Ramos (cell line): ENCODE measurements around the gene SCART1.

Source experiments
- in situ Hi-C: fragments of 300-500 bp; cut with MboI; formaldehyde crosslinking; loops from one replicate; pipeline ENCODE4 v1.14.3; 2022; ENCODE audit warnings: low sequenced_read_pairs; ENCODE audit not compliant: unreplicated experiment

SCART1 gene

DNA sequence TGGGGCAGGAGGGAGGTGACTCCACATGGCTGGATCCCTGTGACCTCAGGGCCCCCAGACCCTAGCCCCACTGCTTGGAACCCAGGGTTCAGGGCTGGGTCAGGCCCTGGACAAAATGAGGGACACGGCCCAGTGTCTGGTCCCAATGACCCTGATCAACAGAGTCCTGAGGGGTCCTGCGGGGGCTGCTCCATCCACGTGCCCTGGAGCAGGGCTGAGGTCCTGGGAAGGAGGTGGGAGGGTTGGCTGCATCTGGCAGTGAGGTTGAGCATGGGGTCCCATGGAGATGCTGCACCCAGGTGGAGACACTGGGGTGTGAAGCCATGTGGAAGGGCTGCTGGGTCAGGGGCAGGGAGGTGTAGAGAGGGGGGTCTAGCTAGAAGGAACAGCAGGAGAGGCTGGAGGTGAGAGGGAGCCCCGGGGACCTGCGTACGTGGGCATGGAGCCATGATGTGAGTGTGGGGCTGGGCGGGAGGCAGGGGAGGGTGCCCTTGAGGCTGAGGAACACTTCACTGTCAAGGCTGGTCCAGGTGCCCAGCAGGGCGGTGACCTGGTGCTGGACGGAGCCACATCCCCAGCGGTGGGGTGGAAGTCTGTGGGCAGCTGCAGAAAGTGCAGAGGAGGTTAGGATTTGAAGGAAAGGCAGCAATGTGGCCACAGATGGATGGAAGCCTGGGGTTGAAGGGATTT is 604 bp downstream of the SCART1 start:
- in situ Hi-C loops = no loop called here

DNA sequence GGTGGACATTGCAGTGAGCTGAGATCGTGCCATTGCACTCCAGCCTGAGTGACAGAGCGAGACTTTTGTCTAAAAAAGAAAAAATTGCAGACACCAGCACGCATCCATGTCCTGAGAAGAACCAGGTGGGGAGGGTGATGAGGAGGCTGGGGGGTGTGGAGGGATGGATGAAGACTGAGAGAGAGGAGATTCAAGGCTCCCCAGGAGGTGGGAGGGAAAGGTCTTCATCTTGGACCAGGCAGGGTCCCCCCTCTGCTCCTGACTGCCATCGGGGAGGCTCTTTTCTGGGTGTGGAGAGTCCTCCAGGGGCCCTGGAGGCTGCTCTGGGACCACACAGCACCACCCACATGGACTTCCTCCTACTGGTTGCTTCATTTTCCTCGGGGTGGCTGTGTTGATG is 1.5 kb downstream of the SCART1 start:
- in situ Hi-C loops = no loop called here

DNA sequence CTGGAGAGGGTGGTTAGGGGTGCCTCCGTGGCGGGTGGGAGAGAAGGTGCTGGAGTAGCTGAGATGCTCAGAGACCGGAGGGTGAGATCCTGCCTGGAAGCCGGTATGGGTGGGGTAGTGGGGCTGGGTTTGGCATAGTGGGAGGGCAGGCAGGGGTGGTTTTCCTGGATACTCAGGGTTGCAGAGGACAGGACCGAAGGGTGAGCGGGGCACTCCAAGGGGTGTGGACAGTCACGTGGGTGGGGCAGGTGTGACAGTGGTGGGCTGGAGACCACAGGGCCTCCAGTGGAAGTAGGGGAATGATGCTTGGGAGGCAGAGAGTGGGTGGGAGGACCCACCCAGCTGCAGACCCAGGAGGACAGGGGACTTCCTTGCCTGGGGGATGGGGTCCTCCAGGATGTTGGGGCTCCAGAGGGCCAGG is 1.9 kb downstream of the SCART1 start:
- in situ Hi-C loops = no loop called here

DNA sequence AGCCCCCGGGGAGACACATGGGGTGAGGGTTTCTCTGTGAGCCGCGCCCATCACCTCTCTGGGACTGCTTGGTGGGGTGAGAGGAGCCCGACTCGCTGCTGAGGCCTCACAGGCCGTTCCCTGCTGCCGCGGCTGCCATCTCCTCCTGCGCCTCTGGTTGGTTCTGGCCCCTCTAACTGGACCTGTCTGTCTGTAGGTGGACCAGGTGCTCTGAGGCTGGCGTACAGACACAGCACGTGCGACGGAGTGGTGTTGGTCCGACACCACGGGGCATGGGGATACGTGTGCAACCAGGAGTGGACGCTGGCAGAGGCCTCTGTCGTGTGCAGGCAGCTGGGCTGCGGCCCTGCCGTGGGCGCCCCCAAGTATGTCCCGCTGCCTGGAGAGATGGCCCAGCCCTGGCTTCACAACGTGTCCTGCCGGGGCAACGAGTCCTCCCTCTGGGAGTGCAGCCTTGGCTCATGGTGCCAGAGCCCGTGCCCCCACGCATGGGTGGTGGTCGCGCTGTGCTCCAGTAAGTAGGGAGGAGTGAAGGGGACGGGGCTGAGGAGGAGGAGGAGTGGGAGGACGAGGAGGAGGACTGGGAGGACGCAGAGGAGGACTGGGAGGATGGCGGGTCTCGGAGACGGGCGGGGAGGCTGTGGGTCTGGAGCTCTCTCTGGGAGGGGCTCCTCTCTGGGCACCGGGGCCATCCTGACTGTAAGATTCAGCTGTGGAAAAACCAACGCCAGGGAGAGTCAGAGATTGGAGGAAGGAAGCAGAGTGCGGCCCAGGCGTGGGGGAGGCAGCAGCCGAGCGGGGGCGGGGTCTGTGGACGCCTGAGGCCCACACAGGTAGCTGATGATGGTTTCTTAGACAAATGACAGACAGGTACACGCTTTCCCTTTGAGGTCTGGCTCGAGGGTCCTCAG is 2.6 kb downstream of the SCART1 start:
- in situ Hi-C loops = no loop called here

DNA sequence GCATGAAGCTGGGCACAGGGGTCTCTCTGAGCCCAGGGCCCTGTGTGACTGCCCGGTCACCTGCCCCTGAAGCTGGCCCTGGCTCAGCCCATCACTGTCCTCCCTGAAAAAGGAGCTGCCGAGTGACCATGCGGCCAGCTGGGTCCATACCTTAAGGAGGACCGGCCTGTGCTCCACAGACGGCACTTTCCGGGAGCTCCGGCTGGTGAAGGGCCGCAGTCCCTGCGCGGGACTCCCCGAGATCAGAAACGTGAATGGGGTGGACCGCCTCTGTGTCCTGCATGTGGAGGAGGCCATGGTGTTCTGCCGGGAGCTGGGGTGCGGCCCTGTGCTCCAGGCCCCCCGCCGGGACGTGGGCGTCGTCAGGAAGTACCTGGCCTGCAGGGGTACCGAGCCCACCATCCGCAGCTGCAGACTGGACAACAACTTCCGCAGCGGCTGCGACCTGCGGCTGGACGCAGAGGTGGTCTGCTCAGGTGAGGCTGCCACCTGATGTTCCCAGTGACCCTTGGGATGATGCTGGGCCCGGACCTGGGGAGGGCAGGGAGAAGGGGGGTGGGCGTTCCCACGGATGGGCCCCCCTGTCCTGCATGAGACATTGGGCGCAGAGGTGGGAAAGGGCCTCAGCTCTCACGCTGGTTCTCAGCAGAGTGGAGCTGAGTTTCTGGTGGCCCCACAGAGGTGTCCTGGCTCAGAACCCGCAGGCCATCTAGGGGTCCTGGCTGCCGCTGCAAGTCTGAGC is 3.5 kb downstream of the SCART1 start:
- in situ Hi-C loops = no loop called here

DNA sequence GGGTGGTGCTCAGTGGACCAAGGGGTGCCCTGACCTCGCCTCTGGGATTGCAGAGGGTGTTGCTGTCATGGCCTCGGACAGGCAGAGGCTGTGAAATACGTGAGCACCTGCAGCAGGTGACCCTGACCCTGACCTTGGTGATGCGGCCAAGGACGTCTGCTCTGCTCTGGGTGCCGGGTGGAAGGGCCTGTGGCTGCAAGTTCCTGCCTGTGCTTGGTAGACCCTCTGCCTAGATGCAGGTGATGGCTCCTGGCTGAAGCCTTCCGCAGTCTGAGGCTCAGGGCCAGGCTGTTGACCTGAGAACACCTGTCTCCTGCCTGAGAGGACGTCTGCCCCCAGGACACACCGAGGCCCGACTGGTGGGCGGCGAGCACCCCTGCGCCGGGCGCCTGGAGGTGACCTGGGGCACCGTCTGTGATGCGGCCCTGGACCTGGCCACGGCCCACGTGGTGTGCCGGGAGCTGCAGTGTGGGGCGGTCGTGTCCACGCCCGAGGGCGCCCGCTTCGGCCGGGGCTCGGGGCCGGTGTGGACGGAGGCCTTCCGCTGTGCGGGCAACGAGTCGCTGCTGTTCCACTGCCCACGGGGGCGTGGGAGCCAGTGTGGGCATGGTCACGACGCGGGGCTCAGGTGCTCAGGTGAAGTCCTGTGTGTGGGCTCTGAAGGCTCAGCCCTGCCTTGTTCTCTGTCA is 4.4 kb downstream of the SCART1 start:
- in situ Hi-C loops = no loop called here

DNA sequence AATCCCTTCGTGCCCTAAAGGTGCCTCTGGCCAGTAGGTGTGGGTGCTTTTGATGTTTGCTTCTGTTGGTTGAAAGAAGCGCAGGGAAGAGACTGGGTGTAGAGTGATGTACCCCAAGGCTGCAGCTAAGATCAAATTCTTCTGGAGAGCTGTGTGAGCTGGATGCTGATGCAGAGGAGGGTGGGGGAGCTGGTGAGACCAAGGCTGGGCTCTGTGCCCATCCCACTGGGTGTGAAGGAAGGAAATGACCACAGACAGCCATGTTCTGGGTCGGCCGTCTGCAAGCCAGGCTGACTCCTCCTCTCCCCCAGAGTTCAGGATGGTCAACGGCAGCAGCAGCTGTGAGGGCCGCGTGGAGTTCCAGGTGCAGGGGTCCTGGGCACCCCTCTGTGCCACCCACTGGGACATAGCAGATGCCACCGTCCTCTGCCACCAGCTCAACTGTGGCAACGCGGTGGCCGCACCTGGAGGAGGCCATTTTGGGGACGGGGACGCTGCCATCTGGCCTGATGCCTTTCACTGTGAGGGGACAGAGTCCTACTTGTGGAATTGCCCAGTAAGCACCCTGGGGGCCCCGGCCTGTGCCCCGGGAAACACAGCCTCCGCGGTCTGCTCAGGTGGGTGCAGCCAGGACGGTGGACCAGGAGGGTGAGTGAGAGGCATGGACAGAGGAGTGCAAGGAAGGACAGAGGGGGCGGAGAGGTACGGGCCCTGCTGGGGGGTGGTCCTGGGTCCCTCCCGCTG is 5.1 kb downstream of the SCART1 start:
- in situ Hi-C loops = no loop called here

DNA sequence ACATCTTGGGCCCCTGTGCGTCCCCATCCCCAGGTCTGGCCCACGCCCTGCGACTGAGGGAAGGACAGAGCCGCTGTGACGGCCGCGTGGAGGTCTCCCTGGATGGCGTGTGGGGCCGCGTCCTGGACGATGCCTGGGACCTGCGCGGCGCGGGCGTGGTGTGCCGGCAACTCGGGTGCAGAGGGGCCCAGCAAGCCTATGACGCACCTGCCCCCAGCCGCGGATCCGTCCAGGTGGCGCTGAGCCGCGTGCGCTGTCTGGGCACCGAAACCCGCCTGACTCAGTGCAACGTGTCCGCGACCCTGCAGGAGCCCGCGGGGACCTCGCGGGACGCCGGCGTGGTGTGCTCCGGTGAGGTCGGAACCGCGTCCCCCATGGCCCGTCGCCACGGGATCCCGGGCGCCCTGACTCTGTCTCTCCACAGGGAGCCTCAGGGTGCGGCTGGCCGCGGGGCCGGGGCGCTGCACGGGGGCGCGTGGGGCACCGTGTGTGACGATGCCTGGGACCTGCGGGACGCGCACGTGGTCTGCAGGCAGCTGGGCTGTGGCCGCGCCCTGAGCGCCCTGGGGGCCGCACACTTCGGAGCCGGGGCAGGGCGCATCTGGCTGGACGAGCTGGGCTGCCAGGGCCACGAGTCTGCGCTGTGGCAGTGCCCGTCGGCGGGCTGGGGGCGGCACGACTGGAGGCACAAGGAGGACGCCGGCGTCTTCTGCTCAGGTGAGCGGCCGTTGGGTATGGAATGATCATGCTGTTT is 5.9 kb downstream of the SCART1 start:
- in situ Hi-C loops = no loop called here

DNA sequence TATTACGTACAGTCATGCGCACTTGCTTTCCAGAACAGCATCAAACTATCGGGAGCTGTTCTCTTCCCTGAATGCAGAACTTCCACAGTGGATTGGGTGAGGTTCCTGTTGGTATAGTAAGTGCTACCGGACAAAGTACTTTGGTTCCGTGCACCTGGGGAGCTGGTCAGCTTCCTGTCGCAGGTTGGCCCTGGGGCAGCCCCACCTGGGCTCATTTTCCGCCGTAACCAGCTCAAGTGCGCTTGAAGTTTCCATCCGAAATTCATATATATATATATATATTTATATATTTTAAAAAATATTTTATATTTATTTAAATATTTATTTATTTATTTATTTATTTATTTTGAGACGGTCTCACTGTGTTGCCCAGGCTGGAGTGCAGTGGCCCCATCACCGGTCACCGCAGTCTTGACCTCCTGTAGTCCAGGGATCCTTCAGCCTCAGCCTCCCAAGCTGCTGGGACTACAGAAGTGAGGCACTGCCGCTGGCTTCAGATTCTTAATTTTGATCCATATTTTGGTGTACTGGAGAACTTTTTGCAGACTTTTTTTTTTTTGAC is 6.5 kb downstream of the SCART1 start:
- in situ Hi-C loops = no loop called here

DNA sequence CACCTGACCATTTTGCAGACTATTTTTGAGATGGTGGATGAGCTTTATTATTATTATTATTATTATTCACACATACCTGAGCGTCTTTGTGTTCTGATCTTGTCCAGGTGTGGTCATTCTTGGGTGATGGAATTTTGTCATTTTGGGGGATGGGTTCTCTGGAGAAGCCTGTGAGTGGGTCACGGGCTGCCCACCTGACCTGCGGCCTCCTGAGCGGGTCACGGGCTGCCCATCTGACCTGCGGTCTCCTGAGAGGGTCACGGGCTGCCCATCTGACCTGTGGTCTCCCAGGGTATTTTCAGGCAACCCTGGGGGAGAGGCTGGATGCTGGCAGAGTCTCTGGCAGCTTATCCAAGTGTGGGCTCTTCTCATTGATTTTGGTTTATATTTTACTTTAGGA is 7.3 kb downstream of the SCART1 start:
- in situ Hi-C loops = no loop called here

DNA sequence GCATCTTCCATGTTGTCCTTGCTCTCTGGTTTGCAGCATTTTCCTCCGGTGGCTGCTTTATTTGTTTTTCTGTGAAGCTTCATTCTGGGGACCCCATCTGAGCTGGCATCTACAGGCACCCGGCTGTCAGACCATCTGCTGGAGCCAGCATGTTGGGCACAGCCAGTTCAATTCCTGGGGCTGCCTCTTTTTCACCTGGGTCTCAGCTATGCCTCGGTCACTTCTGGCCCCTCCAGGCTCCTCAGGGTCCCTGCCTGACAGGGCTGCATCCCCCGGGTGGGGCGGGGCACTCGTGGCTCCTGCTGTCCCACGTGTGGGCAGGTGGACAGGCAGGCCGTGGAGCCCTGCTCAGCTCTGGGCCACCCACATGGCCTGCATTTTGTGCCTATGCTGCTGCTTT is 8.1 kb downstream of the SCART1 start:
- in situ Hi-C loops = no loop called here

DNA sequence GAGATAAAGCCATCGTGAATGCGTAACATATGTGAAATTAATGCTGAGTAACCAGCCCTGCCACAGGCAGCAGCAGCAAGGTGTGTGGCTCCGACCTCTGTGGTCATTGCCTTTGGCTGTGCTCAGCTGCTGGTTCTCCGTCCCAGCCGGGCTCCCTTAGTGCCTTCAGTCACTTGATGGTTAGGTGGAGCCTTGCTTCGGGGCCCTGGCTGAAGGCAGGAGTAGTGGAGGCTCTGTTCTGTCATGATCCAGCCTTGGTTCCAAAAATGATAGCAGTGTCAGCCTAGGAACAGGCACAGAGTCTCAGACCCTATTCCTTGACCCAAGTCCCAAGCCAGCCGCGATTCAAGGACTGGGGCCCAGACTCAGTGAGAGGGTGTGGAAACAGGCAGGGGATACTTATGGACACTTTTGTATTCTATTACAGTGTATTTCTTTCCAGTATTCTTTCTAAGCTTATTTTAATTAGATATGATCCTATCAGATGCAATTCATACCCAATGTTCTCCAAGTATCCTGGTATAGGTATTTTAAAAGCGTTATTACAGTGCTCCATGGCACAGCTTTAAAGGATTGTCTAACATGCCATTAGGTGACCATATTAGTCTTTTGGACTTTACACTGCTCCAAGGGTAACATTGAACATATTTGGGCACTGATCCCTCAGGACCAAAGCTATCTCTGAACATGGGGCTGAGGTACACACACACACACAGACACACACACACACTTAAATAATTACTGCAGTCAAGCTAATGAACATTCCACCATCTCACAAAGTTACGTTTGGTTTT is 9.0 kb downstream of the SCART1 start:
- in situ Hi-C loops = no loop called here

DNA sequence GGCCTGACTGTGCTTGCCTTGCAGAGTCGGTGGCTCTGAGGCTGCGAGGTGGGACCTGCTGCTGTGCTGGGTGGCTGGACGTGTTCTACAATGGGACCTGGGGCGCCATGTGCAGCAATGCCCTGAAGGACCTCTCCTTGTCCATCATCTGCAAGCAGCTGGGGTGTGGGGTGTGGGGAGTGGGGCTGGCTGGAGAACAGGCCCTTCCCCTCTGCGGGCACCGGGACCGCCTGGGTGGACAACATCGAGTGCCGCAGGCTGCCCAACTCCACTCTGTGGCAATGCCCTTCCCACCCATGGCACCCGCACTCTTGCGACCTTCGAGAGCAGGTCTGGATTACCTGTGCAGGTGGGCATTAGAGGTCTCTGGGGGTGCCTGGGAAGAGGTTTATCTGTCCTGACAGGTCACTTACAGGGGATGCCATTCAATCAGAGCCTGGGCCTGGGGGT is 10.9 kb downstream of the SCART1 start:
- in situ Hi-C loops = no loop called here

DNA sequence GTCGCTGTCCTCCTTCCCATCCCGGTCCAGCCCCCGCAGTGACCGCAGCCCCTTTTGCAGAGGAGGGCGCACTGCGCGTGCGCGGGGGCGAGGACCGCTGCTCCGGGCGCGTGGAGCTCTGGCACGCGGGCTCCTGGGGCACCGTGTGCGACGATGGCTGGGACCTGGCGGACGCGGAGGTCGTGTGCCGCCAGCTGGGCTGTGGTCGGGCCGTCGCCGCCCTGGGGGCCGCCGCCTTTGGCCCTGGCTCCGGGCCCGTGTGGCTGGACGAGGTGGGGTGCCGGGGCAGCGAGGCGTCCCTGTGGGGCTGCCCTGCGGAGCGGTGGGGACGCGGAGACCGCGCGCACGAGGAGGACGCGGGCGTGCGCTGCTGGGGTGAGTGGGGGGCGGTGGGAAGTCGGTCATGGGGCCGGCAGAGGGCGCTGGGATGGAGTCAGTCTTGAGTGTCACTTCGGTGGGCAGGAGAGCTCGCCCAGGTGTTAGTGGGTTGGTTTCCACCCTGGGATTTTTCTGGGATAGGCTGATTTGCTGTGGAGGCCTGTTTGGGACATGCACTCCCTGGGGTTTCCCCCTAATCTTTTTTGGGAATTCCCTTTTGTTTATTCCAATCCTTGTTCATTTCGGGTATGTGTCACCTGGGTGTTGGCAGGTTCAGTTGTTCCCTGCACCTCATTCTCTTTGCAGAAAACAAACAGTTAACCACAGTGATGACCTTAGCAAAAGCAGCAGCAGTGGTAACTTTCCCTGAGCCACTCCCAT is 11.6 kb downstream of the SCART1 start:
- in situ Hi-C loops = no loop called here

DNA sequence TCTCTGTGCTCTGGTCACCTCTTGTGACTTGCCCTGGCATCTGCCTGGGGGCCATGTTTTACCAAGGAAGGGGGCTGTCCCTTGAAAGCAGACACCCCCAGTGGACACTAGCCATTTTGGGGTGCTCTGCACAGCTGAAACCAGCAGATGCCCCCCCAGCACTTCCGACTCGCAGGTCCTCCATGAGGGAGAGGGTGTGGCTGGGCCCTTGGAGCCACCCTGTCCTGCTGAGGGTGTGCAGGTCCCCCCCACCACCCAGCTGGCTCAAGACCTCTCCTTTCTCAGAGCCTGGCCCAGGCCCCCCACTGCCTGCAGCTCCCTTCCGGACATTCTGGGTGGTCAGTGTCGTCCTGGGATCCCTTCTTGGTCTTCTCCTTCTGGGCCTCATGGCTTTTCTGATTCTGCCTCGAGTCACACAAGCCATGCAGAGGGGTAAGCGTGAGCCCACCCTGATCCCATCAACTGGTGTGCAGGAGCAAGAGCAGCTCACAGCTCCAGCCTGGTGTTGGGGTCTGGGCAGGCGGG is 12.3 kb downstream of the SCART1 start:
- in situ Hi-C loops = no loop called here

DNA sequence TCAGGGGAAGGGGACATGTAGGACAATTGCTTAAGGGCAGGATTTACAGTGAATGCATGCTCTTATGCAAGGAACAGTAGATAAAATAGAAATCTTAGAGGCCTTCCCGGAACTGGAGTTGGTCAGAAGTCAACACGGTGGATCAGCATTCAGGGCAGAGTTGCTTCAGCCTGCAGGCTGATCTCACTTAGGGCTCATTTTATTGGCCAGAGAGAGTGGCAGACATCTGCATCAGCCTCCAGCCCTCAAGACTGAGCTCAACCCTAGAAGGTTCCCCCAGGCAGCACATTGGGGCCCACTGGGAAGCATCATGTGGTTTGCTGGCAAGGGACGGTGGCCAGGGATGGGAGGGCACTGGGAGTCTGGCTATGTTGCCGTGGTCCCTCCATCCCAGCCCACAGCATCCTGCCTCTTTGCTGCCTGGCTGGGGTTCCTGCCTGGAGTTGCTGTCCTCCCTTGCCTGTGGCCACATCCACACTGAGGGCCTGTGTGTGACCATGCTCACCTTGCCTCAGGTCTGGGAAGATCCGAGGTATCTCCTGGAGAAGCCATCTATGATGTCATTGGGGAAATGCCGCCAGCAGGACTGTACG is 13.0 kb downstream of the SCART1 start:
- in situ Hi-C loops = no loop called here
